SHP77 treated with DMSO at 0.1 percent for 48 hours (cell line): ENCODE measurements around the gene EDN2.

Experiments used
- DNase-seq: peaks from one replicate; lab custom pipeline; 2025; lab: John Stamatoyannopoulos, UW

The EDN2 gene

GRCh38 chr1:41484402-41485241 lies at the start of gene EDN2:
TSS of gene EDN2 (minus strand) at chr1:41484683. CDS start at chr1:41484601, 82 bp downstream.
- DNase-seq, result no peak

GRCh38 chr1:41533731-41534080 lies 49.2 kb upstream of the EDN2 start:
- DNase-seq, result no peak

GRCh38 chr1:41533016-41533730 lies 48.7 kb upstream of the EDN2 start:
- no peak for DNase-seq

GRCh38 chr1:41532206-41532975 lies 47.9 kb upstream of the EDN2 start:
- DNase-seq, result no peak

GRCh38 chr1:41530411-41530810 lies 45.9 kb upstream of the EDN2 start:
- no peak for DNase-seq

- DNase-seq, result no peak
Measured at GRCh38 chr1:41529621-41530395, 45.3 kb upstream of the EDN2 start.

- no peak for DNase-seq
Measured at GRCh38 chr1:41528726-41529605, 44.5 kb upstream of the EDN2 start.

- DNase-seq, result no peak
Measured at GRCh38 chr1:41528106-41528505, 43.6 kb upstream of the EDN2 start.

- no peak for DNase-seq
Measured at GRCh38 chr1:41526956-41527561, 42.6 kb upstream of the EDN2 start.

- no peak for DNase-seq
Measured at GRCh38 chr1:41525891-41526587, 41.6 kb upstream of the EDN2 start.

GRCh38 chr1:41524676-41525675 lies 40.5 kb upstream of the EDN2 start:
- no peak for DNase-seq

GRCh38 chr1:41523949-41524675 lies 39.6 kb upstream of the EDN2 start:
- DNase-seq, result no peak

- DNase-seq, result no peak
Measured at GRCh38 chr1:41523071-41523470, 38.6 kb upstream of the EDN2 start.

GRCh38 chr1:41521766-41522165 lies 37.3 kb upstream of the EDN2 start:
- no peak for DNase-seq

- no peak for DNase-seq
Measured at GRCh38 chr1:41520951-41521752, 36.7 kb upstream of the EDN2 start.

- no peak for DNase-seq
Measured at GRCh38 chr1:41519667-41520066, 35.2 kb upstream of the EDN2 start.

GRCh38 chr1:41518471-41518870 lies 34.0 kb upstream of the EDN2 start:
- DNase-seq, result no peak
